Rectal smooth muscle tissue (tissue), 1 donor: ENCODE measurements around the gene BIN1.

Experiments
- H3K27ac ChIP-seq: one replicate; pipeline ENCODE4 v1.7.0; 2013; ENCODE audit warnings: low read depth, low read length, inconsistent platforms
- H3K27me3 ChIP-seq: one replicate; pipeline ENCODE4 v1.7.0; 2013; ENCODE audit warnings: low read length; ENCODE audit not compliant: control insufficient read depth, insufficient read depth
- H3K36me3 ChIP-seq: one replicate; pipeline ENCODE4 v1.7.0; 2013; ENCODE audit warnings: low read length; ENCODE audit not compliant: control insufficient read depth, insufficient read depth
- H3K4me1 ChIP-seq: one replicate; pipeline ENCODE4 v1.7.0; 2013; ENCODE audit warnings: low read length; ENCODE audit not compliant: control insufficient read depth, insufficient read depth
- H3K4me3 ChIP-seq: one replicate; pipeline ENCODE4 v1.7.0; 2013; ENCODE audit warnings: low read length
- H3K9ac ChIP-seq: one replicate; pipeline ENCODE4 v1.7.0; 2013; ENCODE audit warnings: low read length

BIN1 gene

DNA sequence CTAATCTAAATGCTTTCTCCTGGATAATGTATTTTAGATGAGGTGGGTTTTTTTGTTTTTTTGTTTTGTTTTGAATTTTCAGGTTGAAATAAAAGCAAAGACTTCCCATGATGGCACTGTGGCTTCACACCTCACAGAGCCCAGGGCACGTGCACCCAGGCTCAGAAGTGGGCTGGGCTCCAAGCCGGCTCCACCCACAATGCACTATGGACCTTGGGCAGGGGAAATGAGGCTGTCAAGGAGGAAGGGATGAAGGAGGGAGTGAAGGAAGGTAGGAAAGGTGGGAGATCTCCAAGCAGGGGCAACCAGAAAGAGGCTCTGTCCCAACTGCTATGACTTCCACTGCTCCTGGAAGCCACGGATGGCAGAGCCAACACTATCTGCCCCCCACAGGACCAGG is 60.4 kb downstream of the BIN1 start:
- Histone ChIP-seq H3K4me1 (no peaks in the 10 kb centered on the region), H3K27me3 (no peaks in the 10 kb centered on the region), H3K4me3 (no peak overlapping the region), H3K36me3 (peaks cover 4% of the 10 kb centered on the region), H3K9ac (no peak overlapping the region), H3K27ac (no peak overlapping the region)

DNA sequence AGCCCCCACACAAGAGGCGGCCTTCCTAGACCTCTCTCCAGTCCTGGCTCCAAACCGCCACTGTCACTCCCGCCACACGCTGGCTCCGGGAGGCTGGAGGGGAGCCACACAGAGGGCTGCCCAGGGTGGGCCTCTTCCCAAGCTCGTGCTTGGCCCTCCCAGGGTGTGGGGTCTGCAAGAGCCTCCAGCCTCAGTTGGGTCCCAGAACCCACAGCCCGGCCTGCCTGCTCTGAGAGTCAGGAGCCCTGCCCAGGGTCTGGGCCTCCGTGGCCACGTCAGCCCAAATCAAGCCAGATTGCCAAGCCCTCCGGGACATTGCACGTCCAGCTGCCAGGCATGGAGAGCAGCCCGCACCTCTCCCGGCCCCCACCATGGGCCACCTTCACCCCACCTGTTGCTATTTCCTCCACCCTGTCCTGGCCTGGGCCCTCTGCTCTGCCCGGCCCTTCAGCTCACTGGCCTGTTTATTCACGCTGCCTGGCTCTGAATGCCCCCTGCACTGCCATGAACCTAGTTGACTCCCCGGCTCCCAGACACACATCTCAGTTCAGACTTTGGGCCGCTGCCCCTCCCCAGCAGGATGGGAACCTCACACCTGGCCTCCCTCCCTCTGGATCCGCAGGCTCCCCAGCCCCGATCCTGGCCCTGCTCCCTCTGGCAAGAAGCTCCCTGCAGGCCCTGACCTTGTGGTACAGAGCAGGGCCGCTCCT is 61.0 kb downstream of the BIN1 start:
- Histone ChIP-seq H3K36me3 (peaks cover 4% of the 10 kb centered on the region), H3K27me3 (no peaks in the 10 kb centered on the region), H3K4me1 (no peaks in the 10 kb centered on the region), H3K9ac (no peak overlapping the region), H3K27ac (no peak overlapping the region), H3K4me3 (no peak overlapping the region)

DNA sequence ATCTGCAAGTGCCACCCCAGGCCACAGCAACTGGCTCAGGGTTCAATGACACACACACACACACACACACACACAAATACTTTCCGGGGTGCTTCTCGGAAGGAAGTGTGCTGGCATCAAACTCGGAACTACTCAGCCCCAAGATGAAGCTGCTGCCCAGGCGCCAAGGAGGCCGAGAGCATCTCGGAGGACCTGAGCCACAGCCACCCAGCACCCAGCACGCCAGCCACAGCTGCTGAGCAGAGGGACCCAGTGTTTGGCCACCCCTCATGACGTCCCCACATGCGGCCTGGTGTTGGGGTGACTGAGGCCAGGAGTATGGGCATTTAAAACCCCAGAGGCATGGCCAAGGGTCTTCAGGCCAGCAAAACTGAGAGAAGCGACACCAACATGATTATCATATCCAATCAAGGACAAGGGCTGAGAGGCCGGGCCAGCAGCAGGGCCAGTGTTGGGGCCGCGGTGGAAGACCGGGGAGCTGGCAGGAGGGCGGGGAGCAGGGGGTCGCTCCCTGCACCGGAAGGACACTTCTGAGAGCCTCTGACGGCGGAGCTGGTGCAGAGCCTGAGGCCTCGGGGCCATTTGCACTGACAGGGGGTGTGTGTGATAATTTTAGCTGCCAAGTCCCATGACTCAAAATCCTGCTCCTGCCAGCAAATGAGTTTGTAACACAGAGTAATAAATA is 61.8 kb downstream of the BIN1 start:
- Histone ChIP-seq H3K36me3 (peaks cover 4% of the 10 kb centered on the region), H3K4me1 (no peaks in the 10 kb centered on the region)

DNA sequence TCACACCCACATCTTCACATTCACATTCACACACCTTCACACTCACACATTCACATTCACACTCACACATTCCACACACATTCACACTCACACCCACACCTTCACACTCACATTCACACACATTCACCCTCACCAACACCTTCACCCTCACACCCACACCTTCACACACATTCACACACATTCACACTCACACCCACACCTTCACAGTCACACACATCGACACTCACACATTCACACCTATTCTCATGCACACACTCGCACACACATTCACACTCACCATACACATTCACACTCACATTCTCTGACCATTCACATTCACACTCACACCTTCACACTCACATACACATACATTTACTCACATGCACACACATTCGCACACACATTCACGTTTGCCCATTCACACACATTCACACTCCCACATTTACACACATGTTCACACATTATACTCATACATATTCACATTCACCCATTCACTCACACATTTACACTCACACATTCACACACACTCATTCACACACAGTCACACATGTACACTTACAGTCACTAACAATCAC is 62.7 kb downstream of the BIN1 start:
- Histone ChIP-seq H3K4me1 (no peaks in the 10 kb centered on the region), H3K27me3 (no peaks in the 10 kb centered on the region), H3K4me3 (no peak overlapping the region), H3K27ac (no peak overlapping the region), H3K36me3 (peaks cover 4% of the 10 kb centered on the region), H3K9ac (no peak overlapping the region)

More for the DNA sequence above, 61.8 kb downstream of the BIN1 start:
- Histone ChIP-seq H3K9ac (no peak overlapping the region), H3K27me3 (no peaks in the 10 kb centered on the region), H3K4me3 (no peak overlapping the region), H3K27ac (no peak overlapping the region)

DNA sequence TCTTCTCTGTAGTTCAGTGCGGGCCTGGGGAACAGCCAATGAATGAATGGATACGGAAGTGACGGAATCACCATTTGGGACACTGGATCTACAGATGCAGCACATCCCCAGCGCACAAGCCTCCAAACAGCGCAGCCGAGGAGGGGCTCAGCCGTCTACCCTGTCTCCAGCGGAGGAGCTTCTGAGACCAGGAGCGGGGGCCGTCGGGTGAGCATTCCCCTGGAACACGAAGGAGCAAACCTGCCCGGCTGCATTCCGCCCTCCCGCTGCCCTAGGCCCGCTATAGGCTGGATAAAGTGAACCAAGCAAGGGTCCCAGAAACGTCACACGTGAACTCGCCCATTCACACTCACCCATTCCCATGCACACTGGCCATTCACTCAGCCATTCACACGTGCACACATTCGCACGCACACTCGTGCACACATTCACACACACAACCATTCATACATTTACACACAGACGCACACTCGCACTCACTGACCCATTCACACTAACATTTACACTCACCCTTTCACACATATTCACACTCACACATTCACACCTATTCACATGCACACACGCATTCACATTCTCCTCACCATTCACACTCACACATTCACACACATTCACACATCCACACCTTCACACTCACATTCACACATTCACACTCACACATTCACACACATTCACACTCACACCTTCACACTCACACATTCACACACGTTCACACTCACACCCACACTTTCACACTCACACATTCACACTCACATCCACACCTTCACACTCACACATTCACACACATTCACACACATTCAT is 63.4 kb downstream of the BIN1 start:
- no peaks in the 10 kb centered on the region for H3K27me3 ChIP-seq
- no peak overlapping the region for H3K4me3 ChIP-seq
- no peak overlapping the region for H3K9ac ChIP-seq
- no peak overlapping the region for H3K27ac ChIP-seq
- peaks cover 3% of the 10 kb centered on the region for H3K36me3 ChIP-seq
- no peaks in the 10 kb centered on the region for H3K4me1 ChIP-seq

DNA sequence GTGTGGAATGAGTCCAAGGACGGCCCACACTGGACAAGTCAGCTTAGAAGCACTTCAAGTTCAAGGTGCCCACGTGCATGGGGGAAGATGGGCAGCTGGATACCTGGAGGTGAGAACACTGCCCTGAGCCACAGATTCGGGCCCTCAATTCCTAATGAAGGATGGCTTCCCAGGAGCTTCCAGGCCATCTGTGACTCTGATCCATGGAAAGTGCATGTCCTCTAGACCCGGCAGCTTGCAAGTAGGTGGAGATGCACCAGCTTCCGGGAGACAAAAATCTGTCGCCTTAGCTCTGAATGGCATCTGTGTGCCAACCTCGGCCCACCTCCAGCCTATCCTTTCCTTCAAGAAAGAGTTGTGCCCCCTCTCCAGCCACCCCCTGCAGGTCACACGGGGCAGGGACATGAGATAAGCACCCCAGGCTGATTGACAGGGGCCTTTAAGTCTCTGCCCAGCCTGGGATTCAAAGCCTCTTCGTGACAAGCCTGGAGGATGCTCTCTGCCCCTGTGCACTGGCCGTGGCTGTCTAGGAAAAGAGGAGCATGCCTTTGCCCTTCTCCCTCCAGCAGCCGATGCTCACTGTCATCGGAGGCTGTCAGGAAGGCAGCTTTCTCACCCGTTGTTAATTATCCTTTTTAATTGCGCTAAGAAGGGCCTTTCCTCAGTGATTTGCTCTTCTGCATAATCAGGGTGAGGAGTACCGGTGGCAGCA is 65.5 kb downstream of the BIN1 start:
- Histone ChIP-seq H3K36me3 (no peaks in the 10 kb centered on the region), H3K27me3 (no peaks in the 10 kb centered on the region), H3K27ac (no peak overlapping the region), H3K4me1 (no peaks in the 10 kb centered on the region), H3K4me3 (no peak overlapping the region), H3K9ac (no peak overlapping the region)

- Histone ChIP-seq H3K9ac (no peak overlapping the region), H3K27ac (no peak overlapping the region), H3K27me3 (no peaks in the 10 kb centered on the region), H3K36me3 (no peaks in the 10 kb centered on the region), H3K4me1 (no peaks in the 10 kb centered on the region), H3K4me3 (no peak overlapping the region)
These were observed 66.8 kb downstream of the BIN1 start for GRCh38 chr2:127040169-127040568.

DNA sequence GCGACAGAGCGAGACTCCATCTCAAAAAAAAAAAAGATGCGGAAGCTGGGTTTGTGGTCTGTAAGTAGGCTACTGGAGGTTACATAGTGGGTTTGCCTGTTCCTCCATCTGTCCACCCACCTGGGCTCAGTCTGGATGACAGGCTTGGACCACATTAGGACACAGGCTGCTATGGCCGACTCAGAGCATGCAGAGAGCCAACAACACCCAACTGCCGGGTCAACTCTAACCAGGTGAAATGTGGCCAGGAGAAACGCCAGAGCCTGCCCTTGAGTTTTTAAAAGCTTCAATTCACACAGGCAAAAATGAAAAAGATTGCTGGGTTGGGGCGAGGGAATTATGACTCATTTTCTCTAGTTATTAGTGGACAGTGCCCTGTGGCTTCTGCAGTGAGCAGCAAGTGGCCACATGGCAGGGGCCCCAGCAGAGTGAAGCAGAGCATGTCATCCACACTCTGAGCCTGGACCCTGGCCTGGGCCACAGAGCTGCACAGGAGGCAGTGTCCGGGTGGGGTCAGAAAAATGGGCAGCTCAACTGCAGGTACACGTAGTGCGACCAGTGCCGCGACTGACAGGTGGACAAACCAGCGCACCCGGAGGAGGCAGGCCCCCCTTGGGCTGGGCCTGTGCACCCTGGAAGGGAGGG is 67.4 kb downstream of the BIN1 start:
- no peak overlapping the region for H3K27ac ChIP-seq
- no peak overlapping the region for H3K9ac ChIP-seq
- H3K36me3 ChIP-seq: no peaks in the 10 kb centered on the region
- H3K27me3 ChIP-seq: no peaks in the 10 kb centered on the region
- no peaks in the 10 kb centered on the region for H3K4me1 ChIP-seq
- H3K4me3 ChIP-seq: no peak overlapping the region

GRCh38 chr2:127037476-127037875 is 69.5 kb downstream of the BIN1 start:
- H3K27me3 ChIP-seq: no peaks in the 10 kb centered on the region
- H3K4me1 ChIP-seq: no peaks in the 10 kb centered on the region
- no peaks in the 10 kb centered on the region for H3K36me3 ChIP-seq
- no peak overlapping the region for H3K4me3 ChIP-seq
- H3K27ac ChIP-seq: no peak overlapping the region
- no peak overlapping the region for H3K9ac ChIP-seq

GRCh38 chr2:127034883-127035611 is 71.9 kb downstream of the BIN1 start:
- H3K4me1 ChIP-seq: no peaks in the 10 kb centered on the region
- H3K4me3 ChIP-seq: no peak overlapping the region
- no peaks in the 10 kb centered on the region for H3K27me3 ChIP-seq
- no peaks in the 10 kb centered on the region for H3K36me3 ChIP-seq
- H3K27ac ChIP-seq: no peak overlapping the region
- no peak overlapping the region for H3K9ac ChIP-seq

DNA sequence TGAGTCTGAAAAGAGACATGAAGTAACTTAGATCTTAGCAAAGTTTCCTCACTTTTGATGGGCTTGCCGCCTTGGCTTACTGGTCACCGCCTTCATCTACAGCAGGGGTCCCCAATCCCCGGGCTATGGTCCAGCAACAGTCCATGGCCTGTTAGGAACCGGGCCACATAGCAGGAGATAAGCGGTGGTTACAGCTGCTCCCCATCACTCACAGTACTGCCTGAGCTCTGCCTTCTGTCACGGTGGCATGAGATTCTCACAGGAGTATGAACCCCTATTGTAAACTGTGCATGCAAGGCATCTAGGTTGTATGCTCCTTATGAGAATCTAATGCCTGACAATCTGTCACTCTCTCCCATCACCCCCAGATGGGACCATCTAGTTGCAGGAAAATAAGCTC is 72.9 kb downstream of the BIN1 start:
- H3K27ac ChIP-seq: no peak overlapping the region
- no peaks in the 10 kb centered on the region for H3K36me3 ChIP-seq
- H3K9ac ChIP-seq: no peak overlapping the region
- no peak overlapping the region for H3K4me3 ChIP-seq
- H3K27me3 ChIP-seq: no peaks in the 10 kb centered on the region
- no peaks in the 10 kb centered on the region for H3K4me1 ChIP-seq
